ENCODE measurements around the gene EP400. TPM values are rescaled to one million over a fixed set of nuclear protein-coding genes. Genes with fewer than 3 reads are reported as not detected.

The EP400 gene
- polyA plus RNA-seq, 1 donor (not counting 4 experiments of a cell fraction or from before 2014, with no cell fraction given) = 4.1 TPM

DNA sequence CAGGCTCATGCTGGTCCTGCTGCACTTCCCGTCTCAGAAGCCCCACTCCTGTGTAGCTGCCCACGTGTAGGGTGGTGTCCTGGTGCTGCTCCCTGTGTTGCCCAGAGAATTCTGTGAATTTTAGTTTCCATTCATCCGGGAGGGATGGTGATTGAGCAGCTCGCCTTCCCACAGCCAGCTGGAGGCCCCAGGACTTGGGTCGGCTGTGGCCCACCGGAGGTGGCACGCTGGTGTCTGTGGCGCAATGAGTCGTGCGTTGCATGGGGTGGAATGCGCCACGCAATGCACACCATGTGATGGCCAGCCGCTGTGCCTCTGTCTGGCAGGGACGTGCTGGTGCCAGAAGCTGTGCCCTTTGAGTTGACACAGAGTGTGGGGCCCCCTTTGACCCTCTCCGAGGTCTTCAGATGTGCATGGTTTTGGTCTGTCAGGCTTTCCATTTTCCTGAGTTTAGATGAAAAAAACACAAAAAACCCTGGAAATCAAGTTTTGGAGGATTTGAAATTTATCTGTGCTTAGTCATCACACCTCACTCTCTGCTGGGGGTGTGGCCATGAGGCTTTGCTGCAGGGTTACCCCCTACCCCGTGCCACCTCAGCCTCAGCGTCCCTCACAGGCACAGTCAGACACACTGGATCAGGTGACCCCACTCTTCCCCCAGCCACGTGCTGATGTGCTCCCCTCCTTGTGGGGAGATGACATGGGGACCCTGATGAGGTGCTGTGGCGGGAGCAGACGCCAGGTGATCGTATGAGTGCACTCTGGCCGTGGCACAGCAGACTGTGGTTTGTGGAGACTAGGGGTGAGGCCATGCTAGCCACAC lies 64.6 kb downstream of the EP400 start:
- H3K4me2 ChIP-seq (ENCODE audit: control insufficient read depth, extremely low read depth, insufficient read depth, low read depth, low read length) = no peak overlapping the region
- no peak overlapping the region for H3K4me3 ChIP-seq (ENCODE audit: control insufficient read depth in 2 of 3, extremely low read depth in 1 of 3, insufficient read depth in 2 of 3, low read depth in 1 of 3, low read length in 3 of 3)
- no peak overlapping the region for H3K9ac ChIP-seq (ENCODE audit: control insufficient read depth, extremely low read depth, insufficient read depth, low read length)
- H3K27me3 ChIP-seq (ENCODE audit: control insufficient read depth, extremely low read depth, insufficient read depth, low read length) = no peaks in the 10 kb centered on the region
- no peak overlapping the region for H3K27ac ChIP-seq (ENCODE audit: control insufficient read depth, insufficient read depth, low read length)
- DNase-seq (ENCODE audit: low read depth, low spot score) (no peak), FAIRE-seq (no peak)
- H3K36me3 ChIP-seq (ENCODE audit: control insufficient read depth in 2 of 2, extremely low read depth in 1 of 2, insufficient read depth in 2 of 2, low read length in 2 of 2) = peaks cover 33 to 46% of the 10 kb centered on the region in 2 experiments
- H3K9me3 ChIP-seq (ENCODE audit: control insufficient read depth, low read depth, low read length) = no peaks in the 10 kb centered on the region
- no peak overlapping the region for H2AFZ ChIP-seq (ENCODE audit: control insufficient read depth, low read length)
- TF ChIP-seq EZH2 (IDR thresholded peaks at IDR 0.05; ENCODE audit: low read length) = no peak
- TF ChIP-seq, protein P1, sequence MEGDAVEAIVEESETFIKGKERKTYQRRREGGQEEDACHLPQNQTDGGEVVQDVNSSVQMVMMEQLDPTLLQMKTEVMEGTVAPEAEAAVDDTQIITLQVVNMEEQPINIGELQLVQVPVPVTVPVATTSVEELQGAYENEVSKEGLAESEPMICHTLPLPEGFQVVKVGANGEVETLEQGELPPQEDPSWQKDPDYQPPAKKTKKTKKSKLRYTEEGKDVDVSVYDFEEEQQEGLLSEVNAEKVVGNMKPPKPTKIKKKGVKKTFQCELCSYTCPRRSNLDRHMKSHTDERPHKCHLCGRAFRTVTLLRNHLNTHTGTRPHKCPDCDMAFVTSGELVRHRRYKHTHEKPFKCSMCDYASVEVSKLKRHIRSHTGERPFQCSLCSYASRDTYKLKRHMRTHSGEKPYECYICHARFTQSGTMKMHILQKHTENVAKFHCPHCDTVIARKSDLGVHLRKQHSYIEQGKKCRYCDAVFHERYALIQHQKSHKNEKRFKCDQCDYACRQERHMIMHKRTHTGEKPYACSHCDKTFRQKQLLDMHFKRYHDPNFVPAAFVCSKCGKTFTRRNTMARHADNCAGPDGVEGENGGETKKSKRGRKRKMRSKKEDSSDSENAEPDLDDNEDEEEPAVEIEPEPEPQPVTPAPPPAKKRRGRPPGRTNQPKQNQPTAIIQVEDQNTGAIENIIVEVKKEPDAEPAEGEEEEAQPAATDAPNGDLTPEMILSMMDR (optimal IDR thresholded peaks at IDR 0.05 in 1 of 3, IDR thresholded peaks at IDR 0.05 in 1 of 3, conservative IDR thresholded peaks at IDR 0.05 in 1 of 3; ENCODE audit: extremely low read depth in 1 of 3, insufficient read depth in 2 of 3, low read length in 3 of 3) = no peak
- H3K79me2 ChIP-seq (ENCODE audit: control insufficient read depth, insufficient read depth, low read length) = no peaks in the 10 kb centered on the region
- H3K4me1 ChIP-seq (ENCODE audit: control insufficient read depth, extremely low read depth, insufficient read depth, low read length) = no peaks in the 10 kb centered on the region
- H4K20me1 ChIP-seq (ENCODE audit: control insufficient read depth, extremely low read depth, insufficient read depth, low read length) = no peaks in the 10 kb centered on the region
- dilution Hi-C loops (cut with MboI; ENCODE audit: extremely low pct_ligation_motif_present, low sequenced_read_pairs) = no loop called here
- no peaks in the 10 kb centered on the region for H3K9me1 ChIP-seq (ENCODE audit: control insufficient read depth, extremely low read depth, insufficient read depth, low read length)

DNA sequence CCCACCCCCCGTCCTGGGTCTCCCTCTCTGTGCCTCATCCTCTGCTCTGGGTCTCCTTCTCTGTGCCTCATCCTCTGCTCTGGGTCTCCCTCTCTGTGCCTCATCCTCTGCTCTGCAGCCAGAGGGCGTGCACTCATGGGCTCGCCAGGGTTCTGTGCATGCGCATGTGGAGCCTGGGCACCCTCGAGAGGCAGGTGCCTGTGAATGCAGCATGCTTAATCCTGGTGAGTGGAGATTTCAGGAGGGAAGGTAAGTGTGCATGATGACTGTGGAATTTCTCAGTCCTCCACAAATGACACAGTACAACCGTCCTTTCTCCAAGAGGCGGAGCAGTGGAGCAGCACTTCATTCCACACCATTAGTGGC lies 65.2 kb downstream of the EP400 start:
- Histone ChIP-seq H3K9me1 (ENCODE audit: control insufficient read depth, extremely low read depth, insufficient read depth, low read length) (no peaks in the 10 kb centered on the region), H3K27me3 (ENCODE audit: control insufficient read depth, extremely low read depth, insufficient read depth, low read length) (no peaks in the 10 kb centered on the region), H3K79me2 (ENCODE audit: control insufficient read depth, insufficient read depth, low read length) (no peaks in the 10 kb centered on the region), H4K20me1 (ENCODE audit: control insufficient read depth, extremely low read depth, insufficient read depth, low read length) (no peaks in the 10 kb centered on the region), H3K36me3 (ENCODE audit: control insufficient read depth in 2 of 2, extremely low read depth in 1 of 2, insufficient read depth in 2 of 2, low read length in 2 of 2) (peaks cover 37 to 46% of the 10 kb centered on the region in 2 experiments), H3K9me3 (ENCODE audit: control insufficient read depth, low read depth, low read length) (no peaks in the 10 kb centered on the region), H3K27ac (ENCODE audit: control insufficient read depth, insufficient read depth, low read length) (no peak overlapping the region), H3K9ac (ENCODE audit: control insufficient read depth, extremely low read depth, insufficient read depth, low read length) (no peak overlapping the region), H3K4me2 (ENCODE audit: control insufficient read depth, extremely low read depth, insufficient read depth, low read depth, low read length) (no peak overlapping the region), H3K4me3 (ENCODE audit: control insufficient read depth in 2 of 3, extremely low read depth in 1 of 3, insufficient read depth in 2 of 3, low read depth in 1 of 3, low read length in 3 of 3) (no peak overlapping the region), H3K4me1 (ENCODE audit: control insufficient read depth, extremely low read depth, insufficient read depth, low read length) (no peaks in the 10 kb centered on the region), H2AFZ (ENCODE audit: control insufficient read depth, low read length) (no peak overlapping the region)
- TF ChIP-seq EZH2 (IDR thresholded peaks at IDR 0.05; ENCODE audit: low read length) = no peak
- TF ChIP-seq, protein P1 (optimal IDR thresholded peaks at IDR 0.05 in 1 of 3, IDR thresholded peaks at IDR 0.05 in 1 of 3, conservative IDR thresholded peaks at IDR 0.05 in 1 of 3; ENCODE audit: extremely low read depth in 1 of 3, insufficient read depth in 2 of 3, low read length in 3 of 3) = no peak
- dilution Hi-C loops (cut with MboI; ENCODE audit: extremely low pct_ligation_motif_present, low sequenced_read_pairs) = no loop called here
- DNase-seq (ENCODE audit: low read depth, low spot score) (no peak), FAIRE-seq (no peak)
